Activated T-helper 1 cell treated with Interleukin-2 at 50 U/mL for 16 hours (primary cell): ENCODE results near the gene RALB.
A peak's percentile ranks its signal among the peaks of the same experiment; 100 is the strongest.

Experiments used
- DNase-seq: peaks from one replicate; pipeline ENCODE4 v3.0.0-alpha.2; 2020; ENCODE audit warnings: low read depth

Gene RALB, protein sequence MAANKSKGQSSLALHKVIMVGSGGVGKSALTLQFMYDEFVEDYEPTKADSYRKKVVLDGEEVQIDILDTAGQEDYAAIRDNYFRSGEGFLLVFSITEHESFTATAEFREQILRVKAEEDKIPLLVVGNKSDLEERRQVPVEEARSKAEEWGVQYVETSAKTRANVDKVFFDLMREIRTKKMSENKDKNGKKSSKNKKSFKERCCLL

GRCh38 chr2:120252225-120253020, at the start of gene RALB:
TSS of gene RALB (plus strand) at chr2:120252852. CDS start at chr2:120278665, 25,813 bp downstream.
- DNase-seq: peak; percentile 97

- no peak for DNase-seq
These were observed 49.2 kb upstream of the RALB start for GRCh38 chr2:120203251-120204021.

GRCh38 chr2:120204022-120204405, 48.6 kb upstream of the RALB start:
- DNase-seq: no peak

DNA sequence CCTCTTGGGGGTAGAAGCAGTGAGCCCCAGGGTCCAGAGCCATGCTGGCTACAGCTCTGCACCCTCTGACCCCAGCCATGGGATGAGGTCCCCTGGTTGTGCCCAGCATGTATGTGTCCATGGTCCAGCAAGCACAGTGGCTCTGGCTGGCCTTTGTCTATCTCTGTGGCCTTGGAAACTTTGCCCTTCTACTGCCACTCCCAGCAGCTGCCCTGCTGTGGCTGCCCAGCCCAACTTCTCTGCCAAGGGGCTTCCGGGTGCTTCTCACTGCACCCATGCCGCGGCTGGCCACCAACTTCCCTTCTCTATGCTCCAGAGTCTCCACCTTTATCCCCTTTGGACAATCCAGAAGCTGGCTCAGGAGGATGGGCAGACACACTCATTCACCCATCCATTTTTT, 48.2 kb upstream of the RALB start:
- no peak for DNase-seq

DNA sequence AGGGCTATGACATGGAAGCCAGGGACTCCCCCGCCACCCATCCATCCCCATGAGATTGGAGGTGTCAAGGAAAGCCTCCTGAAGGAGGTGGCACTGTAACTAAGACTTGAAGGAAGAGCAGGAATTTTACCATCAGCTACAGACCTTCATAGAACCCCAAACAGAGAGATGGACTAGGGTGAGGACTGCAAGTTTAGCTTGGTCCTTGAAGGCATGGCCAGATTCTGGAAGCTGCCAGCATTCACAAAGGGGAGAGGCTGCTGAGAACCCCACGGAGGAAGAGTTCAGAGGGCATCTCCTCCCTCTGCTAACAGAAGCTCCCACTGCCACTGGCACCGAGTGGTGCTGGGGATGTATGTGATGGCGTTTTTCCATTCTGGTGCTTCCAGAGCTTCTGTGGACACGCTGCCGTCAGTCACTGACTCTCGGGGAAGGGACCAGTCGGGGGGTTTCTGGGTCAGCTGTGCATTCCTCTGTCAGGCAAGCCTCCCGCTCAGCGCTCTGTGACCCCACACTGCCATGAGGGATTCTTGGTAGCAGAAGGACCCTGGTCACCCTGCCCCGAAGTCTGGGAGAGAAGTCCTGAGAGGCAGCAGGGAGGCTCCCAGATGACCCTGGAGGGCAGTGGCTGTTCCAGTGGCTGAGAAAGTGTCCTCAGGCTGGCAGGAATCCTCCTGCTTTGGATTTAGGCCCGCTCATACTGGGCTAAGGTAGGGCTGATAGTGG, 47.5 kb upstream of the RALB start:
- no peak for DNase-seq

DNA sequence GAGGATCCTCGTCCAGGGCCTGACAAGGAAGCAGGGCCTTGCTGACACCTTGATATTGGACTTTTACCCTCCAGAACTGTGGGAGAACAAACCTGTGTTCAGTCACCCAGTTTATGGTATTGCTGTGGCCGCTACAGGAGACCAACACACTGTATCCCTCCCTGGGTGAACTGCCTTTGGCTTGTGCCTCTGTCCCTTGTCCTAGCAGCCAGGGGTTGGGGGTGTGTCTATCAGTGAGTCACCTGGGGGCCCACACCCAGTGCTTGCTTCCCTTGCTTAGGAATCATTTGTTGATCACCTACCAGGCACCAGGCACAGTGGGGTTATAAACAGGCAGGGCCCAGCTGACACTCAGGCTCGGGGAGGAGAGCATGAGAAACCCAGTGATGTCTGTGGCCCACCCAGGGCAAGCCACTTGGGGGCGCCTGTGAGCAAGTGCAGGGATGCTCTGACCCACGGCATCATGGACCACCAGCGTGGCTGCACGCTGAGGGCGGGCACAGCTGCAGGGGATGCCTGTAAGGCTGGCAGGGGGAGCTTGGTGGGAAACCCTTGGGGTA, 46.5 kb upstream of the RALB start:
- DNase-seq: no peak

DNA sequence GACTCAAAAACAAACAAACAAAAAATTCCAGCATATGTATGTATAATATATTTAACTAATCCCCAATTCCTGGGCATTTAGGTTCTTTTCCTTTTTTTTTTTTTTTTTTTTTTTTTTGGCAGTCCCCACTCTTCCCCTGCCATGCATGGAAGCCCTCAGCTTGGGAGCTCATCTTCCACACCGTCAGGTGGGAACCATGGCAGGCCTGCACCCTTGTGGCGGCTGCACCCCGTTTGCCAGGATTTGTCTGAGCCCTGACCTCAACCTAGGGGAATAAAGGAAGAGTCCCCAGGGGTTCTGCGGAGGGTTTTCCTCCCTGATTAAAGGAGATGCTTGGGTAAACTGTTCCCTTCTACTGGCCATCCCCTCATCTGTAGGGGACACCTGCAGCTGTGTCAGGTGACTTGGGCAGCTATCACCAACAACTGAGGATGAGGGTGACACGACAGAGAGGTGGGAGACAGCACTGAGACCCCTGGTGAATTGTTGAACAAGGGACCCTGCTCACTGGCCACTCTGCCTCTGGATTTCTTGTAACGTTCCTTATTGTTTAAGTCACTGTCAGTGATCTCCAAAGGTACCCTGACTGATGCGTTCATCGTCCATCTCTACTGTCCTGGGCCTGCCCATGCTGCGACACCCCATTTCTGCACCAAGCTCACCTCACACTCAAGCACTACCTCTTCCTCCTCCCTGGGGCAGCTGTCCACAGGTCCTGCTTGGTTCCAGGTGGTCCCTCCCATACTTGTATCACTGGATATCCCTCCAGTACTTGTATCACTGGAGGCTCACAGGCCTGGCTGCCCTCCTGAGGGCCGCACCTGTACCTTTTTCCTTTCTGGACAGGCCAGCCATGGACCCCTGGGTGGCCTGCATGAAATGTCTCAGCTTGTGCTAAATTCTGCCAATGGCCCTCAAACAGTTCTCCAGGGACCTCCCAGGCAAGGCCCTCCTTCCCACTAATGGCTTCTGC, 44.0 kb upstream of the RALB start:
- no peak for DNase-seq

DNA sequence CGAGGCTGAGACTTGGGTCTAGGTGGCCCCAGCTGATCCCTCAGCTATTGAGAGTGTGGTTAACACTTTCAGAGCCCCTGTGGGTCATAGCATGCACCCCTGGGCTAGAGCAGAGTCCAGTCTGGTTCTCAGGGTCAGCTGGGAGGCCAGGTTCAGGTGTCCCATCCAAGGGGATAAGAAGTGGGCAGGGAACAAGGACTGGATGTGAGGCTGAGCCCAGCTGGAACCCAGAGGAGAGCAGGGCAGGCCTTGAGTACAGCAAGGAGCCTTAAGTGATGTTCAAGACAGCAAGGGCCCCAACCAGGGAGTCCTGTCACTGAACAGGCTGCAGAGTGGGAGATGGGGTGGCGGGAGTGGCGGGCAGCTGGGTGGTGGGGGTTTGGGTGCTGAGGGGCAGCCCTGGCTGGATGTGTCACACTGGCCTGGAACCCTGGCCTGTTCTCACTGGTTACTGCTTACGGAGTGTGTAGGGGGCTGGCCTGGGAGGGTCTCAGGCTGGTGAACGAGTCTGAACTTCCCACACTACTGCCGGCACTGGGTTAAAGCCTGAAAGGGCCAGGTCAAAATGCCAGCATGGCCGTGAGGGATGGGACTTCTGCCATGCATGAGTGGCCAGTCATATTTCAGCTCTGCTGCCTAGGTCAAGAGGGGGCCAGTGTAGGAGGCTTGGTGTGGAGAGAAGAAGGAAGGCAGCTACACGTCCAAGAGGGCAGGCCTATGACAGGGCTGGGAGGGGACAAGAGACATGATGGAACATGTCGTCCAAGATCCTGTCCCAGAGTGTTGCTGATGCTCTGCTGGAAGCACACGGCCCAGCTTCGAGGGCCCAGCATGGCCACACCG, 43.0 kb upstream of the RALB start:
- DNase-seq: no peak

DNA sequence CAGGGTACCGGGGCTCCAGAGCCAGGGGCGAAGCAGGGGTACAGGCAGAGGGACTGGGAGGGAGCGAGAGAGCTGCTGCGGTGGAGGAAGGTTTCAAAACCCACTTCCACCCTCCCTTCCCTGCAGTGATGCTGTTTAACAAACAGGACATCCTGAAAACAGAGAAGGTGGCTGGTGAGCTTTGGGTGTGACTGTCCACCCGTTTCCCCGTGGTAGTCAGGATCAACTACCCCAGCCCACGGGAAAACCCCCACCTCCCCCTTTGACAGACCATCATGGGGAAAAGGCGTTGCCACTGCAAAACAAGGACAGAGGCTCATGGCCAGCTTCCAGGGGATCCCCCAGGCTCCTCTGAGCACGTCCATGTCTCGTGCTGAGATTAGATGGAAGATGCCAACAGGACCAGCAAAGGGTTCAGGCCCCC, 42.4 kb upstream of the RALB start:
- DNase-seq: no peak

DNA sequence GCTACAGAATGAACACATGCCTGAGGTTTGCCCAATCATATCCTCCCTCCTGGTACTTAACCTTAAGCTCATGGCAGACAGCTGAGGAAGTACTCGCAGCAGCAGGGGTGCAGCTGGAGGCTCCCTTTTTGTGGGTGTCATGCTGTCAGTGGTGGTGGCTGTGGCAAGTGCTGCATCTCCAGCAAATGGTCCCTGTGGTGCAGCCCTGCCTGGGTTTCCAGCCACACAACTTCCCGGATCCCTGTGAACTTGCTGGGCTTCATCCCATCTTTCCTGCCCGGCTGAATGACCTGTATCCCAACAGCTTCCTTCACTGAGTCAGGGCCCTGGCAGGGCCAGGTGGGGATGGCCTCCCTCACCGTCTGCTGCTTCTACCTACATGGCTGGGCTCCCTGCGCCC, 34.5 kb upstream of the RALB start:
- no peak for DNase-seq

DNA sequence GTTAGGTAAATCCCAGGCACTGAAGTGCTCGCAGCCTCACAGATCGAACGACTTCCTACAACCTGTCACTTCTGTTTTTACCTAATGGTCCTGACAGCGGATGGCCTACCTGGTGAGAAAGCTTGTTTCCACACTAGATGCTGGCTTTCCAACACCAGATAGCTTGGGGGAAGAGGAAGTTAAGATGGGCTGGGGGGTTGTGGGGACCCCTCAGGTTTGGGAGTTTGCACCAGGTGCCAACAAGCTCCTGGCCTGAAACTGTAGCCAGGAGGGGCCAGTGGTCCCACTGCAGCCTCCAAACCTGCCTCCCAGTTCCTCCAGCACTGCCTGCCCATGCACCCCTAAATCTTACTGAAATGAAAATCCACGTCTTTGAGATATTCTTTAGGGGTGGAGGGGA, 33.4 kb upstream of the RALB start:
- no peak for DNase-seq

GRCh38 chr2:120219766-120220165, 32.9 kb upstream of the RALB start:
- no peak for DNase-seq

- no peak for DNase-seq
These were observed 31.9 kb upstream of the RALB start for GRCh38 chr2:120220756-120221155.

DNA sequence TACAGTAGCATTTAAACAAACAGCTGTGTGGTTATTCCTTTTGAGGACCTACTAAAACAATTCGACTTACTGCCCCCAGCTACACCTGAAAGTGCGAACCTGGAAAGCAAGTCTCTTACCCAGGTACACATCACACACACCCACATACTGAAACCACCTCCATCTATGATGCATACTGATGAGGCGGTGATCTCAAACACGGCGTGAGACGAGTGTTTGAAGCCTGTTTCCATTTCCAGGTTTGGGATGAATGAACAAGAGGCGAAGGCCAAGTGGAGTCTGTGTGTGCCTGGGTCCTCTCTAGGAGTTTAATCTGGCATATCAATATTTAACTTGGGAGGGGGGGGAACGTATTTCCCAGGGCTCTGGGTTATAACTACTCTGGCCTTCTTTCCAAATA, 31.0 kb upstream of the RALB start:
- DNase-seq: no peak

- DNase-seq: no peak
These were observed 30.2 kb upstream of the RALB start for GRCh38 chr2:120222186-120223033.

DNA sequence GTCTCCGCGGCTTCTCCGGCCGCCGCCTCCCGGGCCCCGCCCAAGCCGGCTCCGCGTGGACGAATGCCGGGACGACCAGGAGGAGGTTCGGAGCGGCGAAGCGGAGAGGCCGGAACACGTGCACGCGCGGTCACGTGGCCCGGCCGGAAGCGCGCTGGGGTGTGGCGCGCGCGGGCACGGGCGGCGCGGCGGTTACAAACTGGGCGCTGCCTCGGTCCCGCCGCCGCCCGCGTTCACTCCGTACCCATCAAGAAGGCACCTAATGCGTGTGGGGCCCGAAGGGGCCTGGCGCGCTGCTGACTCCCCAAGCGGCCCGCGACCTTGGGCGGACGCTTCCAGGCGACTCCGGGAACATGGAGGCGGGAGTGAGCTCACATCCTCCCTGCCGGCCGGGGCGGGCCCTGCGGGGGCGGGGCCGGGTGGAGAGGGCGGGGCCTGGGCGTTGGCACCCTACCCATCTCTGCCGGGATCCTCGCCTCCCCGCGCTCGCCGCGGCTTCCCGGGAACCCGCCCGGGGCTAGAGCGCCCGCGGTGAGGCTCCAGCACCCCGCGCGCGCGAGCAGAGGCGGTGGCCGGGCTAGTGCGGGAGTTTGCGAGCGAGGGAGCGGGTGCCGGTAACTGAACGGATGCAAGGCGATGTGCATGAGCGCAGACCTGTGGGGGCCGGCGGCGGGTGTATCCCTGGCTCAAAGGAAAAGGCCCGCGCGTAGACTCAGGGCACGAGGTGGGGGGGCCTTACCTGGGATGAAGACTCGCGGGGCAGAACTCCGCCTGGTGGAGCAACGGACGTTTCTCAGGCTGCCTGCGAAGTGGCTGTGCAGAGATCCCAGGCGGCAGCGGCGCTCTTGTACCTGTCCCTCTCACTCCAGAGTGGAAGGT, 29.4 kb upstream of the RALB start, which contains the start of gene TMEM185B:
TMEM185B (minus strand) TSS at position 367 of the 879 bp plus-strand sequence. CDS start 424 bp downstream, outside the sequence.
- peak; percentile 82 for DNase-seq

DNA sequence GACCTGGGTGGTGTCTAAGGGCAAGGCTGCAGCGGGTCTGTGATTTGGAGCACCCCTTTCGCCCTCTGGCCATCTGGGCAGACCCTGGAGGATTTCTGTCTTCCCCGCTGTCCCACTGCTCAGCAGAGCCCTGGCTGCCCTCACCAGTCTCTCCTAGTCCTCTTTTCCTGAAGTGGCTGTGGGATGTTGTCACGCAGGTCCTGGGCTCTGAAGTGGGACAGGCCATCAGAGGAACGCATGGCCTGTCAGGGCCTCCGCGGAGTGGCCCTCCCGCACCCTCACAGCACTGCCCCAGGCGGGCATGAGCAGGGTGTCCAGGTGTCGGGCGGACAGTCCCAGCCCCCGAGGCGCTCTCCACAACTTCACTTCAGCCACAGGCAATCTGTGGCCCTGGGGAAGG, 28.4 kb upstream of the RALB start:
- DNase-seq: no peak
